KMS-11 (cell line): ENCODE results near the gene SPATS2L.
A peak's percentile ranks its signal among the peaks of the same experiment; 100 is the strongest.

Experiments used
- H2AFZ ChIP-seq: fragments of 200-600 bp; sonication (generic); 2 replicates; pipeline ENCODE4 v1.6.1; 2016; ENCODE audit warnings: antibody characterized with exemption, mixed run types, low read depth
- H3K27ac ChIP-seq: fragments of 200-600 bp; sonication (generic); 2 replicates; pipeline ENCODE4 v1.6.1; 2016; ENCODE audit warnings: mild to moderate bottlenecking, mixed run types
- H3K27me3 ChIP-seq: fragments of 200-600 bp; sonication (generic); 2 replicates; pipeline ENCODE4 v1.6.1; 2017; ENCODE audit warnings: mild to moderate bottlenecking, low read depth, mixed run types, moderate library complexity; ENCODE audit not compliant: insufficient read depth
- H3K36me3 ChIP-seq: fragments of 200-600 bp; sonication (generic); 2 replicates; pipeline ENCODE4 v1.6.1; 2017; ENCODE audit warnings: mild to moderate bottlenecking, mixed run types; ENCODE audit not compliant: insufficient read depth
- H3K4me1 ChIP-seq: fragments of 200-600 bp; sonication (generic); 2 replicates; pipeline ENCODE4 v1.6.1; 2016; ENCODE audit warnings: mild to moderate bottlenecking, low read depth, mixed run types; ENCODE audit not compliant: poor library complexity, severe bottlenecking
- H3K4me2 ChIP-seq: fragments of 200-600 bp; sonication (generic); 2 replicates; pipeline ENCODE4 v1.7.0; 2016; ENCODE audit warnings: mild to moderate bottlenecking, mixed run types
- H3K4me3 ChIP-seq: fragments of 200-600 bp; sonication (generic); IDR thresholded peaks from 2 replicates; pipeline ENCODE4 v1.6.1; 2017; ENCODE audit warnings: low read depth, low read length, mixed read lengths; ENCODE audit not compliant: insufficient read depth
- H3K79me2 ChIP-seq: fragments of 200-600 bp; sonication (generic); 2 replicates; pipeline ENCODE4 v1.6.1; 2016; ENCODE audit warnings: low read depth, mixed run types; ENCODE audit not compliant: insufficient read depth
- H3K9ac ChIP-seq: fragments of 200-600 bp; sonication (generic); 2 replicates; pipeline ENCODE4 v1.6.1; 2016; ENCODE audit warnings: mild to moderate bottlenecking, mixed run types
- H4K20me1 ChIP-seq: fragments of 200-600 bp; sonication (generic); 2 replicates; pipeline ENCODE4 v1.6.1; 2016; ENCODE audit warnings: mild to moderate bottlenecking, mixed run types; ENCODE audit not compliant: insufficient read depth
- CTCF ChIP-seq: fragments of 200-600 bp; sonication (generic); conservative IDR thresholded peaks from 2 replicates; pipeline ENCODE4 v1.6.1; 2017; ENCODE audit warnings: low read depth, mild to moderate bottlenecking, antibody characterized with exemption, low read length, moderate library complexity, mixed read lengths

The SPATS2L gene

GRCh38 chr2:200336980-200337615 is 30.6 kb downstream of the SPATS2L start:
- no peak overlapping the region for H3K27ac ChIP-seq
- H2AFZ ChIP-seq = no peak overlapping the region
- no peak for TF ChIP-seq CTCF
- H3K36me3 ChIP-seq = no peaks in the 10 kb centered on the region
- no peaks in the 10 kb centered on the region for H3K79me2 ChIP-seq
- no peaks in the 10 kb centered on the region for H3K27me3 ChIP-seq
- no peak overlapping the region for H3K4me3 ChIP-seq
- H4K20me1 ChIP-seq = no peaks in the 10 kb centered on the region
- H3K4me2 ChIP-seq = no peak overlapping the region
- H3K4me1 ChIP-seq = peaks cover 27% of the 10 kb centered on the region
- H3K9ac ChIP-seq = no peak overlapping the region

- TF ChIP-seq CTCF = no peak
- no peaks in the 10 kb centered on the region for H3K36me3 ChIP-seq
- no peaks in the 10 kb centered on the region for H3K27me3 ChIP-seq
- no peak overlapping the region for H3K4me2 ChIP-seq
- peaks cover 27% of the 10 kb centered on the region for H3K4me1 ChIP-seq
- no peak overlapping the region for H3K9ac ChIP-seq
- no peak overlapping the region for H3K4me3 ChIP-seq
- H3K27ac ChIP-seq = no peak overlapping the region
- H2AFZ ChIP-seq = no peak overlapping the region
- H3K79me2 ChIP-seq = no peaks in the 10 kb centered on the region
- H4K20me1 ChIP-seq = no peaks in the 10 kb centered on the region
These were observed 31.1 kb downstream of the SPATS2L start for GRCh38 chr2:200337621-200338020.

GRCh38 chr2:200338692-200339091 is 32.2 kb downstream of the SPATS2L start:
- Histone ChIP-seq H3K9ac (no peak overlapping the region), H3K27me3 (no peaks in the 10 kb centered on the region), H4K20me1 (no peaks in the 10 kb centered on the region), H3K4me1 (peaks cover 27% of the 10 kb centered on the region), H2AFZ (no peak overlapping the region), H3K4me3 (no peak overlapping the region), H3K36me3 (no peaks in the 10 kb centered on the region), H3K4me2 (peak overlapping the region; percentile 36; the same call in 1 of the 2 replicates), H3K27ac (peak overlapping the region; percentile 5; the same call in 1 of the 2 replicates), H3K79me2 (no peaks in the 10 kb centered on the region)
- TF ChIP-seq CTCF = no peak

- Histone ChIP-seq H4K20me1 (no peaks in the 10 kb centered on the region), H3K4me2 (no peak overlapping the region), H3K36me3 (no peaks in the 10 kb centered on the region), H2AFZ (no peak overlapping the region), H3K27ac (no peak overlapping the region), H3K79me2 (no peaks in the 10 kb centered on the region), H3K9ac (no peak overlapping the region), H3K27me3 (no peaks in the 10 kb centered on the region), H3K4me1 (peaks cover 27% of the 10 kb centered on the region), H3K4me3 (no peak overlapping the region)
- no peak for TF ChIP-seq CTCF
These were observed 34.2 kb downstream of the SPATS2L start for GRCh38 chr2:200340508-200341224.
